ENCODE measurements around the gene MPPED1. TPM values are rescaled to one million over a fixed set of nuclear protein-coding genes. Genes with fewer than 3 reads are reported as not detected.

MPPED1 gene
- total RNA-seq, 1 experiment from 2014 or later, result not detected

DNA sequence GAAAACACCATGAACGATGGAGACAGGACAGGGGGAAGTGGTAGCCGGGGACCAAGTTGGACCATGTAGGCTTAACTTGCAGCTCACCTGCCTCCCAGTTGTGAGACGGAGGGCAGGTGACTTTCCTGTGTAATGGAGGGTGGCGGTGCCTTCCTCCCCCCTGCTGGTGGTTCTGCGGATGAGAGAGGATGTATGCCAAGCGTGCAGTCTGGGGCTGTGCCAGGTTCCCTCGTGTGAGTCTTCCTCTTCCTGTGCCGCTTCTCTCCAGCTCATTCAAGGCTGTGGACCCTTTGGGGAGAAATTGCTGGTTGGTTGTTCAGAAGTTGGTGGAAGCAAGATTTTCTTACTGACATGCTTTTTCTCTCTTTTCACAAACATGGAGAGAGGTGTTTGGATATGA is 35.1 kb downstream of the MPPED1 start:
- CTCF ChIA-PET, result no interaction called here
- Histone ChIP-seq H2AFZ (no peak overlapping the region), H3K27ac (no peak overlapping the region), H3K4me3 (no peak overlapping the region), H3K79me2 (ENCODE audit: low read depth) (no peaks in the 10 kb centered on the region), H3K27me3 (ENCODE audit: insufficient read depth, low read depth) (peaks cover 61% of the 10 kb centered on the region), H3K9me2 (ENCODE audit: insufficient read depth) (no peaks in the 10 kb centered on the region), H3K4me1 (replicated peaks; ENCODE audit: insufficient read depth) (no peaks in the 10 kb centered on the region), H3F3A (ENCODE audit: insufficient read depth, low read depth) (no peaks in the 10 kb centered on the region), H3K4me2 (no peak overlapping the region), H4K20me1 (ENCODE audit: insufficient read depth) (no peaks in the 10 kb centered on the region), H3K36me3 (ENCODE audit: low read depth) (no peaks in the 10 kb centered on the region), H3K9me3 (ENCODE audit: insufficient read depth, low read depth) (no peaks in the 10 kb centered on the region)
- no peak for TF ChIP-seq EZH2 (IDR thresholded peaks at IDR 0.05; ENCODE audit: low read depth)
- TF ChIP-seq, protein P1, sequence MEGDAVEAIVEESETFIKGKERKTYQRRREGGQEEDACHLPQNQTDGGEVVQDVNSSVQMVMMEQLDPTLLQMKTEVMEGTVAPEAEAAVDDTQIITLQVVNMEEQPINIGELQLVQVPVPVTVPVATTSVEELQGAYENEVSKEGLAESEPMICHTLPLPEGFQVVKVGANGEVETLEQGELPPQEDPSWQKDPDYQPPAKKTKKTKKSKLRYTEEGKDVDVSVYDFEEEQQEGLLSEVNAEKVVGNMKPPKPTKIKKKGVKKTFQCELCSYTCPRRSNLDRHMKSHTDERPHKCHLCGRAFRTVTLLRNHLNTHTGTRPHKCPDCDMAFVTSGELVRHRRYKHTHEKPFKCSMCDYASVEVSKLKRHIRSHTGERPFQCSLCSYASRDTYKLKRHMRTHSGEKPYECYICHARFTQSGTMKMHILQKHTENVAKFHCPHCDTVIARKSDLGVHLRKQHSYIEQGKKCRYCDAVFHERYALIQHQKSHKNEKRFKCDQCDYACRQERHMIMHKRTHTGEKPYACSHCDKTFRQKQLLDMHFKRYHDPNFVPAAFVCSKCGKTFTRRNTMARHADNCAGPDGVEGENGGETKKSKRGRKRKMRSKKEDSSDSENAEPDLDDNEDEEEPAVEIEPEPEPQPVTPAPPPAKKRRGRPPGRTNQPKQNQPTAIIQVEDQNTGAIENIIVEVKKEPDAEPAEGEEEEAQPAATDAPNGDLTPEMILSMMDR (conservative IDR thresholded peaks at IDR 0.05), result no peak
- no TSS peak for BruUV-seq (replicated peaks)
- POLR2A ChIA-PET (ENCODE audit: unreplicated experiment), result no interaction called here
- intact Hi-C loops (cut with micrococcal nuclease; ENCODE audit: unreplicated experiment), result no loop called here
- no peak for DNase-seq

DNA sequence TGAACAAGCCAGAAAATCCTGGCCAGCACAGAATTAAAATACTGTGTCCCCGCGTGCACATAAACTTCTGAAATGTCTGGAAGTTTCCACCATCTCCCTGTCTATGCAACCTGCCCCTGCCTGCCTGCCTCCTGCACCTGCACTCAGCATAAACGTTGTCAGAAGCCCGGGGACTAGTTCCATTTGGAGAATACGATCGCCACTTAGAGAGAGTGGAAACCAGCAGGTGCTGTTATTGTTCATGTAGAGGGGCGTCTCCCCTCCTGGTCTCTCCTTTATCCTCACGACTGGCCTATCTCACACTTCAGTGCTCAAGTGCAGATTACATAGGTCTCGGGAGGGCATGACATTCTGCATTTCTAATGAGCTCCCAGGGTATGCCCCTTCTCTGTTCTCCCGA is 35.6 kb downstream of the MPPED1 start:
- no peaks in the 10 kb centered on the region for H3K36me3 ChIP-seq (ENCODE audit: low read depth)
- no peaks in the 10 kb centered on the region for H4K20me1 ChIP-seq (ENCODE audit: insufficient read depth)
- peaks cover 61% of the 10 kb centered on the region for H3K27me3 ChIP-seq (ENCODE audit: insufficient read depth, low read depth)
- no peaks in the 10 kb centered on the region for H3K9me3 ChIP-seq (ENCODE audit: insufficient read depth, low read depth)
- no peak for TF ChIP-seq EZH2 (IDR thresholded peaks at IDR 0.05; ENCODE audit: low read depth)
- TF ChIP-seq, protein P1 (conservative IDR thresholded peaks at IDR 0.05), result no peak
- no peaks in the 10 kb centered on the region for H3F3A ChIP-seq (ENCODE audit: insufficient read depth, low read depth)
- no peaks in the 10 kb centered on the region for H3K79me2 ChIP-seq (ENCODE audit: low read depth)
- H3K27ac ChIP-seq, result no peak overlapping the region
- no peak overlapping the region for H2AFZ ChIP-seq
- H3K4me3 ChIP-seq, result no peak overlapping the region
- no peak for DNase-seq
- H3K9me2 ChIP-seq (ENCODE audit: insufficient read depth), result no peaks in the 10 kb centered on the region
- H3K4me1 ChIP-seq (replicated peaks; ENCODE audit: insufficient read depth), result no peaks in the 10 kb centered on the region
- intact Hi-C loops (cut with micrococcal nuclease; ENCODE audit: unreplicated experiment), result no loop called here
- H3K4me2 ChIP-seq, result no peak overlapping the region
- no TSS peak for BruUV-seq (replicated peaks)
- CTCF ChIA-PET, result no interaction called here
- POLR2A ChIA-PET (ENCODE audit: unreplicated experiment), result no interaction called here

DNA sequence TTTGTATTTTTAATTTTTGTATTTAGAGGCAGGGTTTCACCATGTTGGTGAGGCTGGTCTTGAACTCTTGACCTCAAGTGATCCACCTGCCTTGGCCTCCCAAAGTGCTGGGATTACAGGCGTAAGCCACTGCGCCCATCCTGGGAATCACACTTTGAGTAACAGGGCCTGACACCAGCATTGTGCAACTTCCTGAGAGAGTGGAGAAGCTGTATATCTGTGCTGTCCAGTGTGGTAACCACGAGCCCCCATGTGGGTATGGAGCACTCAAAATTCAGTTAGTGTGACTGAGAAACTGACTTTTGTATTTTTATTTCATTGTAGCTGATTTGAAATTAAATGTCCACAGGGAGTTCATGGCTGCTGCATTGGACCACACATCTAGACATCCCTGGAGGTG is 36.2 kb downstream of the MPPED1 start:
- no TSS peak for BruUV-seq (replicated peaks)
- intact Hi-C loops (cut with micrococcal nuclease; ENCODE audit: unreplicated experiment), result no loop called here
- CTCF ChIA-PET, result no interaction called here

More for the DNA sequence above, 36.2 kb downstream of the MPPED1 start:
- Histone ChIP-seq H3K4me1 (replicated peaks; ENCODE audit: insufficient read depth) (no peaks in the 10 kb centered on the region), H3K79me2 (ENCODE audit: low read depth) (no peaks in the 10 kb centered on the region), H4K20me1 (ENCODE audit: insufficient read depth) (no peaks in the 10 kb centered on the region), H2AFZ (no peak overlapping the region), H3K4me2 (no peak overlapping the region), H3K4me3 (no peak overlapping the region), H3K9me2 (ENCODE audit: insufficient read depth) (no peaks in the 10 kb centered on the region), H3K36me3 (ENCODE audit: low read depth) (no peaks in the 10 kb centered on the region), H3F3A (ENCODE audit: insufficient read depth, low read depth) (no peaks in the 10 kb centered on the region), H3K27me3 (ENCODE audit: insufficient read depth, low read depth) (peaks cover 61% of the 10 kb centered on the region), H3K27ac (no peak overlapping the region), H3K9me3 (ENCODE audit: insufficient read depth, low read depth) (no peaks in the 10 kb centered on the region)
- TF ChIP-seq EZH2 (IDR thresholded peaks at IDR 0.05; ENCODE audit: low read depth), result no peak
- TF ChIP-seq, protein P1 (conservative IDR thresholded peaks at IDR 0.05), result no peak
- POLR2A ChIA-PET (ENCODE audit: unreplicated experiment), result no interaction called here
- no peak for DNase-seq
